Transverse colon (tissue), 4 donors: ENCODE results near the gene ZNF594. TPM values are rescaled to one million over a fixed set of nuclear protein-coding genes. Genes with fewer than 3 reads are reported as not detected.

Experiments
- DNase-seq: peaks from one replicate; pipeline ENCODE4 v3.0.0-alpha.2; 2019
- H3K27ac ChIP-seq, 4 donors: fragments of 200-600 bp; sonication (generic); 2 replicates each; pipeline ENCODE4 v1.5.1; 2016 to 2018; ENCODE audit warnings: inconsistent platforms in 4 of 4
- H3K27me3 ChIP-seq: fragments of 200-600 bp; sonication (generic); 2 replicates; pipeline ENCODE4 v1.5.1; 2017; ENCODE audit warnings: inconsistent platforms
- H3K36me3 ChIP-seq, 4 donors: fragments of 200-600 bp; sonication (generic); 2 replicates each; pipeline ENCODE4 v1.5.1; 2017 to 2019; ENCODE audit warnings: inconsistent platforms in 4 of 4
- H3K4me1 ChIP-seq, 4 donors: fragments of 200-600 bp; sonication (generic); 2 replicates each; pipeline ENCODE4 v1.5.1; 2017 to 2020; ENCODE audit warnings: inconsistent platforms in 4 of 4
- H3K4me3 ChIP-seq, 4 donors: fragments of 200-600 bp; sonication (generic); 1 replicate in 1 of 4; 2 replicates in 3 of 4; pipeline versions ENCODE4 v1.5.1 to v1.6.1; 2017 to 2019; ENCODE audit warnings: inconsistent platforms in 4 of 4
- H3K9me3 ChIP-seq, 2 donors: fragments of 200-600 bp; sonication (generic); 2 replicates each; pipeline ENCODE4 v1.5.1; 2017 to 2019; ENCODE audit warnings: inconsistent platforms in 2 of 2
- CTCF ChIP-seq, 5 experiments: fragments of 200-600 bp in 3 of 5; fragments of 450-650 bp in 2 of 5; sonication (generic) in 3 of 5; IDR thresholded peaks; 1 replicate in 2 of 5; 2 replicates in 3 of 5; pipeline ENCODE4 v1.5.1; 2016 to 2017; ENCODE audit warnings: antibody characterized with exemption in 5 of 5, inconsistent platforms in 3 of 5, mild to moderate bottlenecking in 2 of 5, moderate library complexity in 1 of 5
- EP300 ChIP-seq: sonication (generic); formaldehyde crosslinking; IDR thresholded peaks from one replicate; pipeline ENCODE4 v1.6.1; 2017; ENCODE audit warnings: antibody characterized with exemption, low read depth
- POLR2A ChIP-seq: fragments of 450-650 bp; IDR thresholded peaks from one replicate; pipeline ENCODE4 v1.6.1; 2016; ENCODE audit warnings: antibody characterized with exemption, mild to moderate bottlenecking, moderate library complexity
- POLR2AphosphoS5 ChIP-seq, 3 donors: sonication (generic); formaldehyde crosslinking; IDR thresholded peaks; one replicate each; pipeline ENCODE4 v1.6.1; 2016; ENCODE audit warnings: antibody characterized with exemption in 3 of 3
- WGBS, 2 donors: methylation state at CpG; one replicate each; pipeline ENCODE4 v1.1.5; 2018; ENCODE audit warnings: low coverage in 1 of 2; 5-methylcytosine and 5-hydroxymethylcytosine counted together
- in situ Hi-C, 4 donors: fragments of 200-750 bp; cut with MboI; loops; one replicate each; pipeline versions ENCODE4 v1.15.0 to v1.15.1; 2017; ENCODE audit warnings: low sequenced_read_pairs in 3 of 4, low pct_ligation_motif_present in 1 of 4, low pct_unique_long_range_greater_than_20kb in 1 of 4
- intact Hi-C: fragments of 100-400 bp; cut with DNase I; formaldehyde crosslinking; loops from one replicate; pipeline ENCODE4 v1.15.1; 2023; ENCODE audit warnings: low total_unique reads
- total RNA-seq, 4 donors: library from RNA; depleted of rRNA; stranded (reverse); fragments of >200 nt; gene quantifications; one replicate each; pipeline ENCODE4 v1.1.0, GENCODE V29; 2016

Gene ZNF594
- total RNA-seq, 4 donors from 2014 or later, result 1.5 to 17.0 (median 4.5) TPM

GRCh38 chr17:5198472-5198871, 6.8 kb upstream of the ZNF594 start:
- H3K27me3 ChIP-seq, result no peaks in the 10 kb centered on the region
- 85 to 100% methylated on average over 1 to 7 of the region's 7 CpGs for WGBS, 2 donors
- intact Hi-C loops, result no loop called here
- peaks cover 0 to 5% (median under 1%) of the 10 kb centered on the region in 4 donors for H3K4me1 ChIP-seq
- no peak for TF ChIP-seq CTCF (IDR thresholded peaks at IDR 0.05)
- no peak for TF ChIP-seq POLR2AphosphoS5 (IDR thresholded peaks at IDR 0.05)
- no peak for TF ChIP-seq POLR2A
- no peak for TF ChIP-seq EP300
- H3K4me3 ChIP-seq, result no peak overlapping the region
- DNase-seq, result no peak
- H3K36me3 ChIP-seq, result no peaks in the 10 kb centered on the region
- in situ Hi-C loops, result no loop called here
- H3K27ac ChIP-seq, result no peak overlapping the region
- no peaks in the 10 kb centered on the region for H3K9me3 ChIP-seq

GRCh38 chr17:5194346-5194745, 2.7 kb upstream of the ZNF594 start:
- 93 to 100% methylated on average over 2 of the region's 2 CpGs for WGBS, 2 donors
- H3K36me3 ChIP-seq, result peaks cover 0 to 2% (median under 1%) of the 10 kb centered on the region in 4 donors
- peaks cover 0 to under 1% of the 10 kb centered on the region in 2 donors for H3K9me3 ChIP-seq
- no peaks in the 10 kb centered on the region for H3K27me3 ChIP-seq
- in situ Hi-C loops, result no loop called here
- no peak overlapping the region for H3K4me3 ChIP-seq
- no peak overlapping the region for H3K27ac ChIP-seq
- H3K4me1 ChIP-seq, result peaks cover 0 to 20% (median 7%) of the 10 kb centered on the region in 4 donors
- no peak for TF ChIP-seq EP300
- TF ChIP-seq POLR2A, result no peak
- no peak for TF ChIP-seq CTCF (IDR thresholded peaks at IDR 0.05)
- TF ChIP-seq POLR2AphosphoS5 (IDR thresholded peaks at IDR 0.05), result no peak
- intact Hi-C loops, result no loop called here
- no peak for DNase-seq

GRCh38 chr17:5184288-5184687, 7.4 kb downstream of the ZNF594 start:
- intact Hi-C loops, result no loop called here
- in situ Hi-C loops, result no loop called here
- TF ChIP-seq CTCF (IDR thresholded peaks at IDR 0.05), result no peak
- TF ChIP-seq EP300, result no peak
- no peak for TF ChIP-seq POLR2A
- no peak for TF ChIP-seq POLR2AphosphoS5 (IDR thresholded peaks at IDR 0.05)

GRCh38 chr17:5183410-5183793, 8.3 kb downstream of the ZNF594 start:
- DNase-seq, result no peak
- H3K27me3 ChIP-seq, result no peaks in the 10 kb centered on the region
- no peak overlapping the region for H3K4me3 ChIP-seq
- no peaks in the 10 kb centered on the region for H3K4me1 ChIP-seq
- intact Hi-C loops (no loop called here), in situ Hi-C loops (no loop called here)
- H3K9me3 ChIP-seq, result peaks cover 92 to 95% of the 10 kb centered on the region in 2 donors
- TF ChIP-seq CTCF (IDR thresholded peaks at IDR 0.05) (no peak), POLR2A (no peak), POLR2AphosphoS5 (IDR thresholded peaks at IDR 0.05) (no peak), EP300 (no peak)
- peaks cover 0 to 26% (median 10%) of the 10 kb centered on the region in 4 donors for H3K36me3 ChIP-seq
- H3K27ac ChIP-seq, result no peak overlapping the region

More at GRCh38 chr17:5184288-5184687, 7.4 kb downstream of the ZNF594 start:
- H3K27me3 ChIP-seq, result no peaks in the 10 kb centered on the region
- no peak for DNase-seq
- peaks cover 0 to 31% (median 12%) of the 10 kb centered on the region in 4 donors for H3K36me3 ChIP-seq
- H3K27ac ChIP-seq, result no peak overlapping the region
- no peaks in the 10 kb centered on the region for H3K4me1 ChIP-seq
- no peak overlapping the region for H3K4me3 ChIP-seq
- H3K9me3 ChIP-seq, result peaks cover 83 to 95% of the 10 kb centered on the region in 2 donors
- 75 to 89% methylated on average over 2 of the region's 2 CpGs for WGBS, 2 donors
